ENCODE results near the gene CSPG5. TPM values are rescaled to one million over a fixed set of nuclear protein-coding genes. Genes with fewer than 3 reads are reported as not detected.

The CSPG5 gene
- total RNA-seq (3.2 and 5.0 TPM in 2 replicates), polyA plus RNA-seq (2.0 and 2.9 TPM in 2 replicates)

GRCh38 chr3:47578691-47579632 lies at the start of gene CSPG5:
CSPG5 (minus strand) TSS chr3:47578865; CDS start chr3:47578693, 172 bp downstream.
- Histone ChIP-seq H3K9me3 (ENCODE audit: low read depth) (no peaks in the 10 kb centered on the region), H3K36me3 (no peaks in the 10 kb centered on the region), H3K27me3 (peaks cover 33% of the 10 kb centered on the region), H3K4me3 (peak within 1 kb of the TSS; percentile 73), H3K4me1 (ENCODE audit: low read depth) (peaks cover 6% of the 10 kb centered on the region), H3K27ac (no peak within 1 kb of the TSS)
- TF ChIP-seq, protein P1, sequence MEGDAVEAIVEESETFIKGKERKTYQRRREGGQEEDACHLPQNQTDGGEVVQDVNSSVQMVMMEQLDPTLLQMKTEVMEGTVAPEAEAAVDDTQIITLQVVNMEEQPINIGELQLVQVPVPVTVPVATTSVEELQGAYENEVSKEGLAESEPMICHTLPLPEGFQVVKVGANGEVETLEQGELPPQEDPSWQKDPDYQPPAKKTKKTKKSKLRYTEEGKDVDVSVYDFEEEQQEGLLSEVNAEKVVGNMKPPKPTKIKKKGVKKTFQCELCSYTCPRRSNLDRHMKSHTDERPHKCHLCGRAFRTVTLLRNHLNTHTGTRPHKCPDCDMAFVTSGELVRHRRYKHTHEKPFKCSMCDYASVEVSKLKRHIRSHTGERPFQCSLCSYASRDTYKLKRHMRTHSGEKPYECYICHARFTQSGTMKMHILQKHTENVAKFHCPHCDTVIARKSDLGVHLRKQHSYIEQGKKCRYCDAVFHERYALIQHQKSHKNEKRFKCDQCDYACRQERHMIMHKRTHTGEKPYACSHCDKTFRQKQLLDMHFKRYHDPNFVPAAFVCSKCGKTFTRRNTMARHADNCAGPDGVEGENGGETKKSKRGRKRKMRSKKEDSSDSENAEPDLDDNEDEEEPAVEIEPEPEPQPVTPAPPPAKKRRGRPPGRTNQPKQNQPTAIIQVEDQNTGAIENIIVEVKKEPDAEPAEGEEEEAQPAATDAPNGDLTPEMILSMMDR (IDR thresholded peaks at IDR 0.05; ENCODE audit: low read depth, low read length), result no peak
- DNase-seq (ENCODE audit: low read depth in 1 of 2, low spot score in 1 of 2), result peak in 1 of 2 donors; percentile 73

DNA sequence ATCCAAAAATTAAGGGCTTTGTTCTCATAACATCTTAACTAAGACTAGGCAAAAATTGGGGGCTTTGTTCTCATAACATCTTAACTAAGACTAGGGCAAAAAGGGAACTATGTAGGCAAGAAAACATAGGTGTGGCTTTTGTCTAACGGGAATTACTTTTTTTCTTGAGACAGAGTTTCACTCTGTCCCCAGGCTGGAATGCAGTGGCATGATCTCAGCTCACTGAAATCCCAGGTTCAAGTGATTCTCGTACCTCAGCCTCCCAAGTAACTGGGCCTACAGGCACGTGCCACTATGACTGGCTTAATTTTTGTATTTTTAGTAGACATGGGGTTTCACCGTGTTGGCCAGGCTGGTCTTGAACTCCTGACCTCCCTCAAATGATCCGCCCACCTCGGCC lies 49.8 kb upstream of the CSPG5 start:
- H3K27me3 ChIP-seq, result no peaks in the 10 kb centered on the region
- H3K4me1 ChIP-seq (ENCODE audit: low read depth), result no peaks in the 10 kb centered on the region
- TF ChIP-seq, protein P1 (IDR thresholded peaks at IDR 0.05; ENCODE audit: low read depth, low read length), result no peak
- no peaks in the 10 kb centered on the region for H3K9me3 ChIP-seq (ENCODE audit: low read depth)
- peaks cover 44% of the 10 kb centered on the region for H3K36me3 ChIP-seq
- H3K27ac ChIP-seq, result no peak overlapping the region
- DNase-seq (ENCODE audit: low read depth in 1 of 2, low spot score in 1 of 2), result no peak
- H3K4me3 ChIP-seq, result no peak overlapping the region

DNA sequence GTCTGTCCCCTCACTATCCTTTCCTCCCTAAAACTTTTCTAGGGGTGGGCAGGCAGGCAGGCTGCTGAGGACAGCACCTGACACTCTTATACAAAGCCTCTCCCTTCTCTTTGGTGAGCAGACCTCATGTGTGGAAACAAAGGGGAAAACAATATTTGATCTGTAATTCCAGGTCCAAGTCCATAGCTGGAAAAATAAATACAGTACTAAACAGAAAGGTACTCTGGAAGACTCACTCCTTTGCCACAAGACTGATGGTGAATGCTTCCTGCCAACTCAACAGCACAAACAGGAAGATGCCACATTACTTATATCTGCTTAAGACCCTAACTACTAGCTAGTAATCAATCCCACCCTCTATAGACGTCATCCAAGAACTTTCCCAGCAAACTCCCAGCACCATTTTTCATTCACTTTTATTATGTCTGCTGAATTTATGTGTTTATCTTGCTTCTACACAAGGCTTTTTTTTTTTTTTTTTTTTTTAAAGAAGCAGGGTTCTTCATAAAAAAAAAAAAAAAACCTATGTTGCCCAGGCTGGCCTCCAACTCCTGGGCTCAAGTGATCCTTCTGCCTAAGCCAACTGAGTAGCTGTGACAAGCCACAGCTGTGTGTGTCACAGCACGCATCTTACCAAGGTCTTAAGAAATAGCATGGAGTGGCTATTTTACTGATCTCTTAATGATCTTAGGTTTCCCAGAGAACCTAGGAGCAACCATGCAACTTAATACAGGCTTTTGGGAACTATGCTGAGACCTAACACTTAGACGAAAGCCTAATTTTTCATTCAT lies 44.2 kb upstream of the CSPG5 start:
- H3K4me1 ChIP-seq (ENCODE audit: low read depth), result no peaks in the 10 kb centered on the region
- H3K36me3 ChIP-seq, result peaks cover 49% of the 10 kb centered on the region
- H3K9me3 ChIP-seq (ENCODE audit: low read depth), result no peaks in the 10 kb centered on the region
- no peaks in the 10 kb centered on the region for H3K27me3 ChIP-seq
- no peak for DNase-seq (ENCODE audit: low read depth in 1 of 2, low spot score in 1 of 2)
- peak overlapping the region; percentile 3 for H3K27ac ChIP-seq
- no peak overlapping the region for H3K4me3 ChIP-seq
- TF ChIP-seq, protein P1 (IDR thresholded peaks at IDR 0.05; ENCODE audit: low read depth, low read length), result no peak

DNA sequence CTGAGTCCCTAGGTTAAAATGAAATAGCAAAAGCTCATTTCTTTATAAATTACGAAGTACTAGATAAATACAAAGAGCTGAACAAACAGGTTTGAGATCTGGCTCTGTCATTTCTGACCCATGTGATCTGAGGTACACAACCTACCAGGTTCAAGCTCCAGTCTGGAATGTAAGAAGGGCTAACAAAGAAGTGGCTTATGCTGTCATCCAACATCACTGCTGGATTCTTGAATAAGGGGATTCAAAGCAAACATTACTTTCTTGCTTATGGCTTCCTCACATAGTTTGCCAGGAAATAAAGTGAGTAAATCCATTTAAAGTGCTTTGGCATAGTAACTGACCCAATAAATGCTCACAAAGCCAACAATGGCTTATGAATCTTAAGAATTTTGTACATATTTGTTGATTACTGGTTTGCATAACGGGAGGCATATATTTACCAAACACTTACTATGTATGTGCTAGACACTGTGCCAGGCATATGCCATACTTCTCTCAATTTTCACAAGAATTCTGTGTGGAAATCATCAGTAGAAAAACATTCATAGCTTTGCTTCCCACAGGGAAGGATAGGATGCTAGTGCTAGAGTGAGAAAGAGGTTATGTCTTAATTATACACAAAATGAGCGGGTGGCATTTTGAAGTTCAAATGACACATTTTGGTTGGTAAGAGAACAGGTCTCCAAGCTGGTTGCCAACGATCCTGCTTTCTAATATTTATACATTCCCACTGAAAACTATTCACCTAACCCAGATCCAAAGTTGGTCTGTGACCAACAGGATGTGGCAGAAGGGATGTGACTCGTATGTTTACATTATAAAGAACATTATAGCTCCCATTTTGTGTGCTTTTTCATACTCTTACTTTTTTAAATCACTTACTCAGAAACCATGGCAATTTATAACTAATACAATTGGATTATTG lies 38.7 kb upstream of the CSPG5 start:
- no peak for DNase-seq (ENCODE audit: low read depth in 1 of 2, low spot score in 1 of 2)
- H3K27me3 ChIP-seq, result no peaks in the 10 kb centered on the region
- H3K4me3 ChIP-seq, result no peak overlapping the region
- peaks cover 13% of the 10 kb centered on the region for H3K4me1 ChIP-seq (ENCODE audit: low read depth)
- H3K36me3 ChIP-seq, result peaks cover 34% of the 10 kb centered on the region
- H3K9me3 ChIP-seq (ENCODE audit: low read depth), result no peaks in the 10 kb centered on the region
- H3K27ac ChIP-seq, result no peak overlapping the region
- TF ChIP-seq, protein P1 (IDR thresholded peaks at IDR 0.05; ENCODE audit: low read depth, low read length), result no peak

- Histone ChIP-seq H3K4me1 (ENCODE audit: low read depth) (peaks cover 14% of the 10 kb centered on the region), H3K27me3 (no peaks in the 10 kb centered on the region), H3K9me3 (ENCODE audit: low read depth) (no peaks in the 10 kb centered on the region), H3K36me3 (peaks cover 26% of the 10 kb centered on the region), H3K4me3 (no peak overlapping the region), H3K27ac (peak overlapping the region; percentile 74)
- DNase-seq (ENCODE audit: low read depth in 1 of 2, low spot score in 1 of 2), result no peak
- TF ChIP-seq, protein P1 (IDR thresholded peaks at IDR 0.05; ENCODE audit: low read depth, low read length), result no peak
These were observed 36.1 kb upstream of the CSPG5 start for GRCh38 chr3:47614788-47615187.
